CD8-positive, alpha-beta memory T cell (primary cell): ENCODE measurements around the gene PALD1. TPM values are rescaled to one million over a fixed set of nuclear protein-coding genes. Genes with fewer than 3 reads are reported as not detected.
A peak's percentile ranks its signal among the peaks of the same experiment; 100 is the strongest.
"Not testable (repeated sequence)": the region's sequence is repeated elsewhere in the genome, so short reads cannot be mapped to it uniquely, and the experiment has no call there.

Experiments
- CTCF ChIA-PET: fragments of 350-600 bp; sonication (Branson Sonifier 250); formaldehyde crosslinking; loops from one replicate; lab custom pipeline; 2021; ENCODE audit warnings: antibody characterized with exemption; lab: Charles Lee
- POLR2A ChIA-PET: fragments of 350-600 bp; sonication (Branson Sonifier 250); formaldehyde crosslinking; loops from one replicate; lab custom pipeline; 2021; ENCODE audit warnings: antibody characterized with exemption; lab: Charles Lee
- DNase-seq, 5 donors: peaks; one replicate each; pipeline versions ENCODE4 v3.0.0 to v3.0.0-alpha.2; 2020 to 2022; ENCODE audit warnings: mixed read lengths in 1 of 5
- H3K27ac ChIP-seq: one replicate; pipeline ENCODE4 v1.7.0; 2013; ENCODE audit warnings: low read depth, mild to moderate bottlenecking, low read length, moderate library complexity
- H3K27me3 ChIP-seq: 2 replicates; pipeline ENCODE4 v1.7.0; 2013; ENCODE audit warnings: low read length, mild to moderate bottlenecking; ENCODE audit not compliant: insufficient read depth, poor library complexity, severe bottlenecking
- H3K36me3 ChIP-seq: 2 replicates; pipeline ENCODE4 v1.7.0; 2013; ENCODE audit warnings: mild to moderate bottlenecking, low read length, moderate library complexity; ENCODE audit not compliant: insufficient read depth
- H3K4me1 ChIP-seq: 2 replicates; pipeline ENCODE4 v1.7.0; 2013; ENCODE audit warnings: mild to moderate bottlenecking, low read length, moderate library complexity; ENCODE audit not compliant: insufficient read depth
- H3K4me3 ChIP-seq: 2 replicates; pipeline ENCODE4 v1.7.0; 2013; ENCODE audit warnings: mild to moderate bottlenecking, low read length
- H3K9me3 ChIP-seq: 2 replicates; pipeline ENCODE4 v1.7.0; 2013; ENCODE audit warnings: mild to moderate bottlenecking, low read length
- H3K27ac Mint-ChIP-seq, 8 donors: one replicate each; pipeline ENCODE4 v1.8.0; 2020 to 2021; ENCODE audit warnings: mixed read lengths in 8 of 8, mild to moderate bottlenecking in 6 of 8, inconsistent platforms in 3 of 8, moderate library complexity in 3 of 8
- H3K27me3 Mint-ChIP-seq, 2 donors: one replicate each; pipeline ENCODE4 v1.8.0; 2020 to 2021; ENCODE audit warnings: mixed read lengths in 2 of 2, mild to moderate bottlenecking in 1 of 2, moderate library complexity in 1 of 2
- H3K36me3 Mint-ChIP-seq, 3 donors: one replicate each; pipeline ENCODE4 v1.8.0; 2020 to 2021; ENCODE audit warnings: mixed read lengths in 3 of 3, inconsistent platforms in 1 of 3, mild to moderate bottlenecking in 1 of 3
- H3K4me1 Mint-ChIP-seq, 3 donors: one replicate each; pipeline ENCODE4 v1.8.0; 2020 to 2021; ENCODE audit warnings: mixed read lengths in 3 of 3, inconsistent platforms in 1 of 3, mild to moderate bottlenecking in 1 of 3
- H3K4me3 Mint-ChIP-seq, 7 donors: one replicate each; pipeline ENCODE4 v1.8.0; 2020 to 2021; ENCODE audit warnings: mixed read lengths in 7 of 7, mild to moderate bottlenecking in 6 of 7, moderate library complexity in 4 of 7, inconsistent platforms in 2 of 7
- H3K9me3 Mint-ChIP-seq, 5 donors: one replicate each; pipeline ENCODE4 v1.8.0; 2020 to 2022; ENCODE audit warnings: mixed read lengths in 5 of 5, mild to moderate bottlenecking in 3 of 5, moderate library complexity in 2 of 5, inconsistent platforms in 1 of 5
- polyA plus RNA-seq: library from polyadenylated mRNA; unstranded; fragments of 300-500 nt; fragmentation: Illumina TruSeq; gene quantifications from one replicate; pipeline ENCODE4 v1.2.3, GENCODE V29; 2021
- total RNA-seq, 2 experiments: library from RNA; stranded (reverse); gene quantifications; one replicate each; pipeline ENCODE4 v1.2.3, GENCODE V29; 2021

Gene PALD1
- total and polyA plus RNA-seq, 3 experiments from 2014 or later, result 0.20 to 0.29 TPM; not detected in 1

DNA sequence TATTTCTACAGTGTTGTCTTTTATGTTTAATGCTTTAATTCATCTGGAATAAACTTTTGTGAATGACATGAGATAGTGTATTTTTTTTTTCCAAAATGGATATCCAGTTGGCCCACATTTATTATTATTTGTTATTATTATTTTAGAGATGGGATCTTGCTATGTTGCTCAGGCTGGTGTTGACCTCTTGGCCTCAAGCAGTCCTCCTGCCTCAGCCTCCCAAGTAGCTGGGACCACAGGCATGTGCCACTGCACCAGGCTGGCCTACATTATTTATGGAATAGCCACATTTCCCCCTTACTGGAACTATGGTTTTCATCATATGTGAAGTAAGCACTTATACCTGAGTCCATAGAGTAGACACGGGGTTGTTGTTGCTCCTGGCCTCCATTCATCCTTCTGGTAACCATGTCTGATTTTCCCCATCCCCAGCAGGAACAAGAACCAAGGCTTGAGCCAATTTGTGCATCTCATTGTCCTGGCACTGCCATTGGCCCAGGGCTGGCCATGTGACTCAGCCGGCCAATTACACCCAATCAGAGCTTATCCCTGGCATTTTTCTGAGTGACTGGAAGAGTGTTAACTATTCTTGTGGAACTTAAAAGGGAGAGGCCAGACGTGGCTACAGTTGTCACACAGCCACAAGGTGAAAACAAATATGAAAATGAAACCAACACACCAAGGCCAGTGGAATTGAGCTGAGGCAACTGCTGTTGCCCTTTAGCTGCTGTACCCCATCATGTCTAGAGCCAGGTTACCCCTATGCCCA is 100.9 kb downstream of the PALD1 start:
- H3K4me3 Mint-ChIP-seq, result peak overlapping the region; percentile 68 to 87 (median 76)
- H3K27me3 ChIP-seq, result no peaks in the 10 kb centered on the region
- H3K4me1 Mint-ChIP-seq, result peaks cover 52 to 53% (median 52%) of the 10 kb centered on the region in 3 donors
- H3K27ac ChIP-seq, result peak overlapping the region; percentile 27
- H3K36me3 Mint-ChIP-seq, result no peaks in the 10 kb centered on the region
- no peaks in the 10 kb centered on the region for H3K9me3 ChIP-seq
- POLR2A ChIA-PET, result interaction anchor here (0.5 to 1.9 kb wide), 4 partner anchors 23 to 33 kb away, joined by 3 to 14 read pairs (median 5); partner anchors contain the start of gene PRF1
- DNase-seq, result peak in 2 of 5 donors; percentile 38 to 53
- no peaks in the 10 kb centered on the region for H3K36me3 ChIP-seq
- peaks cover 50% of the 10 kb centered on the region for H3K4me1 ChIP-seq
- H3K27ac Mint-ChIP-seq, result peak overlapping the region; percentile 87 to 98 (median 94)
- H3K27me3 Mint-ChIP-seq, result no peaks in the 10 kb centered on the region
- CTCF ChIA-PET, result interaction anchor here (0.7 to 1.6 kb wide), 3 partner anchors 13 to 20 kb away, joined by 3 to 14 read pairs (median 5); no protein-coding TSS in a partner anchor
- no peak overlapping the region for H3K4me3 ChIP-seq
- H3K9me3 Mint-ChIP-seq, result no peaks in the 10 kb centered on the region

DNA sequence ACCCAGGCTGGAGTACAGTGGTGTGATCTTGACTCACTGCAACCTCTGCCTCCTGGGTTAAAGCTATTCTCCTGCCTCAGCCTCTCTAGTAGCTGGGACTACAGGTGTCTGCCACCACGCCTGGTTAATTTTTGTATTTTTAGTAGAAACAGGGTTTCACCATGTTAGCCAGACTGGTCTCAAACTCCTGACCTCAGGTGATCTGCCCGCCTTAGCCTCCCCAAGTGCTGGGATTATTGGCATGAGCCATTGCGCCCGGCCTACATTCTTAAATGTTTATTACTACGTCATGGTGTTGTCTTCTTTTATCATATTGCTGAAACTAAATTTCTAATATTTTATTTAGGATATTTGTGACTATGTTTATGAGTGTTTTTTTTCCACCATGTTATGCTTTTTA is 102.6 kb downstream of the PALD1 start:
- not testable (repeated sequence) for H3K36me3 ChIP-seq, DNase-seq, H3K27me3 ChIP-seq, H3K27ac ChIP-seq, H3K36me3 Mint-ChIP-seq, H3K9me3 ChIP-seq, H3K9me3 Mint-ChIP-seq, H3K4me3 Mint-ChIP-seq, H3K4me3 ChIP-seq, H3K27me3 Mint-ChIP-seq
- Mint-ChIP-seq H3K4me1 (peaks cover 42 to 44% (median 43%) of the 10 kb centered on the region in 3 donors), H3K27ac (peak overlapping the region in 2 of 8 donors; percentile 36 to 61)
- ChIA-PET POLR2A (interaction anchor here (0.7 kb wide), 1 partner anchor 110 kb away, joined by 3 read pairs; no protein-coding TSS in a partner anchor), CTCF (interaction anchor here (0.9 kb wide), 1 partner anchor 22 kb away, joined by 3 read pairs; no protein-coding TSS in a partner anchor)
- peaks cover 41% of the 10 kb centered on the region for H3K4me1 ChIP-seq

DNA sequence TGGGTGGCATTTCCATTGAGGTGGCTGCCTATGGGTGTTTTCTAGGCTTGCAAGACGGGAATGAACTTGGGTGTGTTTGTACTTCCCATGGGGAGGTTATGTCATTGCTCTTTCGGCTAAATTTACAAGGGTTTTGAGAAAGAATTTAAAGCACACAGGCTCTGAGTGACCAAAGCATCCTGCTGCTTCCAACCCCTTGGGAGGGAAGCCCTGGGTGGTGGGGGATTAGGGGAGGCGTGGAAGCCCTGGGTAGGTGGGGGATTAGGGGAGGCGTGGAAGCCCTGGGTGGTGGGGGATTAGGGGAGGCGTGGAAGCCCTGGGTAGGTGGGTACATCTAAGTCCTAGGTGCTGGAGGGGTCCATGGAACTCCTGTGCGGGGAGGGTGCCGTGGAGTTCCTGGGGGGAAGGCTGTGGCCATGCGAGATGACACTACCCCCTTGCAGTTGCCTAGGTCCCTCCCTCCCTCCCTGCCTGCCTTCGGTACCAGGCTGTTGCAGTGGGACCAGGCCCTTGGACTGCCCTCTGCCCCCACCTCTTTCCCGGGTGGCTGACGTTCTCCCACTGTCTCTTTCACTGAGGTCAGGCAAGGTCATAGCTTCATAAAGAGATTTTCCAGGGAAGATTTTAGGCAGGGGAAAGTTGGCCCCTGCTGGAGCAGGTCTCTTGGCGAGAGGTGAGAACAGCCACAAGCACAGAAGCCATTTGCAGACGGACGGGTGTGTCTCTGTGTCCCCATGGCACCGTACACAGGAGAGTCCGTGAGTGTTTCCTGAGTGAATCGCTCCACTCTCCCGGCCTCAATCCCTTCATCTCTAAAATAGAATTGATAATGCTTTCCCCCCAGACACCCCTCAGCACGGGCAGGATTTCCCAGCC is 104.5 kb downstream of the PALD1 start:
- no peaks in the 10 kb centered on the region for H3K9me3 Mint-ChIP-seq
- DNase-seq, result peak in 1 of 5 donors; percentile 29
- H3K27ac ChIP-seq, result no peak overlapping the region
- H3K4me1 ChIP-seq, result peaks cover 23% of the 10 kb centered on the region
- peaks cover 24 to 28% (median 25%) of the 10 kb centered on the region in 3 donors for H3K4me1 Mint-ChIP-seq
- no peak overlapping the region for H3K27ac Mint-ChIP-seq
- ChIA-PET POLR2A (no interaction called here), CTCF (interaction anchor here (1.2 kb wide), 1 partner anchor 15 kb away, joined by 3 read pairs; no protein-coding TSS in a partner anchor)
- H3K27me3 ChIP-seq, result no peaks in the 10 kb centered on the region
- no peak overlapping the region for H3K4me3 Mint-ChIP-seq
- H3K36me3 Mint-ChIP-seq, result no peaks in the 10 kb centered on the region
- no peaks in the 10 kb centered on the region for H3K9me3 ChIP-seq
- H3K4me3 ChIP-seq, result no peak overlapping the region
- no peaks in the 10 kb centered on the region for H3K27me3 Mint-ChIP-seq
- H3K36me3 ChIP-seq, result no peaks in the 10 kb centered on the region

DNA sequence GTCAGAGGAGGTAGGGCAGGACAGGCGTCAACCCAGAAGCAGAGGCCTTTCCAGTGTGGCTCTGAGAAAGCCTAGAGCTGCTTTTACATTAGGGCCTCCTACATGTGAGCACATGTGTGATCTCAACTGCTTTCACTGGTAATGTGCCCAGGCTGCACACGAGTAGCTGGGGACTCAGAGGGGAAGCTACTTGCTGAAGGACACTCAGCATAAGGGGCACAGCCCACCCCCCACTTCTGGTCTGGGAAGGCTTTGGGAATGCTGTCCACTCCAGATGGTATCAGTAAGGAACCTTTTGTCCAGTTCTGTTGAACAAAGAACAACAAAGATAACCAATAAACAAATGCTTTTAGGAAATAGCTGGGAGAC is 105.1 kb downstream of the PALD1 start:
- H3K36me3 Mint-ChIP-seq, result no peaks in the 10 kb centered on the region
- Histone ChIP-seq H3K9me3 (no peaks in the 10 kb centered on the region), H3K4me1 (peaks cover 18% of the 10 kb centered on the region), H3K36me3 (no peaks in the 10 kb centered on the region), H3K27me3 (no peaks in the 10 kb centered on the region), H3K27ac (no peak overlapping the region), H3K4me3 (no peak overlapping the region)
- H3K4me3 Mint-ChIP-seq, result no peak overlapping the region
- peak in 1 of 5 donors; percentile 7 for DNase-seq
- POLR2A ChIA-PET, result no interaction called here
- no peak overlapping the region for H3K27ac Mint-ChIP-seq
- peaks cover 19 to 26% (median 23%) of the 10 kb centered on the region in 3 donors for H3K4me1 Mint-ChIP-seq
- no peaks in the 10 kb centered on the region for H3K27me3 Mint-ChIP-seq
- H3K9me3 Mint-ChIP-seq, result no peaks in the 10 kb centered on the region
- CTCF ChIA-PET, result interaction anchor here (1.6 kb wide), 1 partner anchor 25 kb away, joined by 6 read pairs; no protein-coding TSS in a partner anchor

DNA sequence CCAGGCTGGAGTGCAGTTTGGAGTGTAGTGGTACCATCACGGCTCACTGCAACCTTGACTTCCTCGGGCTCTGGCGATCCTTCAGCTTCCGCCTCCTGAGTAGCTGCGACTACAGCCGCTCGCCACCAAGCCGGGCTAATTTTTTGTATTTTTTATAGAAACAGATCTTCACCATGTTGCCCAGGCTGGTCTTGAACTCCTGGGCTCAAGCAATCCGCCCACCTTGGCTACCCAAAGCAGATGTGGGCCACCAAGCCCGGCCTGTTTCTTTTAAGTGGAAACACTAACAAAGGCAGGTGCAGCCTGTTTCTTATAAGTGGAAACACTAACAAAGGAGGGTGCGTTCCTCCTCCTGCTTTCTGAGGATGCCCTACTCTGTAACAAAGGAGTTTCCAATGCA is 105.8 kb downstream of the PALD1 start:
- POLR2A ChIA-PET, result interaction anchor here (0.5 kb wide), 1 partner anchor 20 kb away, joined by 4 read pairs; no protein-coding TSS in a partner anchor
- Mint-ChIP-seq H3K36me3 (peaks cover 0 to 4% (median 0%) of the 10 kb centered on the region in 3 donors), H3K4me1 (peaks cover 13 to 26% (median 22%) of the 10 kb centered on the region in 3 donors), H3K9me3 (no peaks in the 10 kb centered on the region), H3K27me3 (no peaks in the 10 kb centered on the region), H3K27ac (peak overlapping the region in 1 of 8 donors; percentile 54), H3K4me3 (no peak overlapping the region)
- Histone ChIP-seq H3K27ac (no peak overlapping the region), H3K9me3 (no peaks in the 10 kb centered on the region), H3K4me1 (peaks cover 11% of the 10 kb centered on the region), H3K36me3 (no peaks in the 10 kb centered on the region), H3K27me3 (no peaks in the 10 kb centered on the region), H3K4me3 (no peak overlapping the region)
- CTCF ChIA-PET, result interaction anchor here (1.1 to 1.6 kb wide), 2 partner anchors 26 to 35 kb away, joined by 3 to 6 read pairs; no protein-coding TSS in a partner anchor
- peak in 1 of 5 donors; percentile 15 for DNase-seq

GRCh38 chr10:70584909-70585544 is 106.5 kb downstream of the PALD1 start:
- Histone ChIP-seq H3K9me3 (no peaks in the 10 kb centered on the region), H3K36me3 (no peaks in the 10 kb centered on the region), H3K4me1 (peaks cover 4% of the 10 kb centered on the region), H3K27me3 (no peaks in the 10 kb centered on the region), H3K4me3 (no peak overlapping the region), H3K27ac (no peak overlapping the region)
- H3K9me3 Mint-ChIP-seq, result no peaks in the 10 kb centered on the region
- H3K36me3 Mint-ChIP-seq, result peaks cover 0 to 4% (median 0%) of the 10 kb centered on the region in 3 donors
- POLR2A ChIA-PET, result interaction anchor here (0.5 kb wide), 1 partner anchor 20 kb away, joined by 4 read pairs; no protein-coding TSS in a partner anchor
- peaks cover 11 to 23% (median 22%) of the 10 kb centered on the region in 3 donors for H3K4me1 Mint-ChIP-seq
- CTCF ChIA-PET, result interaction anchor here (1.1 to 1.6 kb wide), 2 partner anchors 26 to 34 kb away, joined by 3 to 6 read pairs; no protein-coding TSS in a partner anchor
- H3K27ac Mint-ChIP-seq, result peak overlapping the region in 1 of 8 donors; percentile 12
- peak in 1 of 5 donors; percentile 22 for DNase-seq
- no peaks in the 10 kb centered on the region for H3K27me3 Mint-ChIP-seq
- no peak overlapping the region for H3K4me3 Mint-ChIP-seq

DNA sequence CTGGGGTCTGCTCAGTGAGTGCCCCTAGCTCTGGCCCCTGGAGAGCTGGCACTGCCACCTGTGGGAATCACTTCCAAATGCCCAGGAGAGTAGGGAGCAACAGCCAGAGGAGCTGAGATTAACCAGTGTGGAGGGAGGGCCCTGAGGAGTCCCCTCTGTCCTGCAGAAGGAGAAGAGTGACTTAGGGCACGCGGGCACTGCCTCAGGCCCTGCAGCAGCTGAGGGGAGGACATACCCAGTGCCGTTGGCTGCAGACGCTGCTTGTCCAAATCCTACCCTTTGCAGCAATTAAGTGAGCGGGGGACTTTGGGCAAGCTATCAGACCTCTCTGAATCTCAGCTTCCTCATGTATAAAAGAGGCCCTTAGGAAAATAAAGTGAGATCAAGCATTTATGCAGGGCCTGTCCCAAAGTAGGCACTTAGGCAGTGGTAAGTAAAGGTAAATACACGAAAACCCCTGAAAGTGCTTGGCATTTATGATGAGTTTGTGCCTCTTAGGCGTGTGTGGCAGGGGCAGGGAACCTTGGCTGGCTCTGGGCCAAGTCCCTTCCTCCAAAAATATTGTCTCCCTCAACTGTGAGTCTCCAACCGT is 107.1 kb downstream of the PALD1 start:
- DNase-seq, result peak in 1 of 5 donors; percentile 18

More for the DNA sequence above, 107.1 kb downstream of the PALD1 start:
- Mint-ChIP-seq H3K36me3 (peaks cover 0 to 4% (median 0%) of the 10 kb centered on the region in 3 donors), H3K4me3 (no peak overlapping the region), H3K27me3 (no peaks in the 10 kb centered on the region), H3K9me3 (no peaks in the 10 kb centered on the region), H3K27ac (peak overlapping the region in 2 of 8 donors; percentile 12 to 58), H3K4me1 (peaks cover 12 to 22% (median 18%) of the 10 kb centered on the region in 3 donors)
- no peaks in the 10 kb centered on the region for H3K9me3 ChIP-seq
- H3K4me1 ChIP-seq, result peaks cover 1% of the 10 kb centered on the region
- no peaks in the 10 kb centered on the region for H3K27me3 ChIP-seq
- no peak overlapping the region for H3K4me3 ChIP-seq
- no peak overlapping the region for H3K27ac ChIP-seq
- no peaks in the 10 kb centered on the region for H3K36me3 ChIP-seq
- ChIA-PET POLR2A (no interaction called here), CTCF (interaction anchor here (0.7 to 0.8 kb wide), 2 partner anchors 8 to 27 kb away, joined by 3 to 4 read pairs; no protein-coding TSS in a partner anchor)
